Sciatic nerve (tissue), 2 donors: ENCODE measurements around the gene XCR1. TPM values are rescaled to one million over a fixed set of nuclear protein-coding genes. Genes with fewer than 3 reads are reported as not detected.
"Not testable (repeated sequence)": the region's sequence is repeated elsewhere in the genome, so short reads cannot be mapped to it uniquely, and the experiment has no call there.

ENCODE experiments used
- ATAC-seq: fragments of 200-7000 bp; cut with Tn5 transposase; one replicate; pipeline ENCODE4 v1.9.1; 2020; ENCODE audit warnings: mild to moderate bottlenecking, moderate library complexity
- DNase-seq: peaks from one replicate; pipeline ENCODE4 v3.0.0-alpha.2; 2020; ENCODE audit warnings: low spot score
- intact Hi-C: fragments of 100-400 bp; cut with DNase I; formaldehyde crosslinking; loops from one replicate; pipeline ENCODE4 v1.14.2; 2022
- total RNA-seq: library from RNA; stranded (reverse); fragmentation: NEBNext Ultra II Directional; extraction: Animal tissue kit (Norgen Biotek cat#: 25700); gene quantifications from one replicate; pipeline ENCODE4 v1.2.1, GENCODE V29; 2021
- donor health status: DM: no; HTN: no; CAD: no.
- donor health status: DM: no; HTN: no; CAD: no.

The XCR1 gene
- total RNA-seq, 1 donor from 2014 or later, result 0.27 TPM

GRCh38 chr3:46012246-46012645 lies 15.0 kb downstream of the XCR1 start:
- intact Hi-C loops, result no loop called here
- no peak for ATAC-seq

GRCh38 chr3:46010519-46011113 lies 16.7 kb downstream of the XCR1 start:
- ATAC-seq (no peak), DNase-seq (no peak)
- intact Hi-C loops, result no loop called here

More at GRCh38 chr3:46012246-46012645, 15.0 kb downstream of the XCR1 start:
- DNase-seq, result no peak

- intact Hi-C loops, result no loop called here
These were observed 19.2 kb downstream of the XCR1 start for GRCh38 chr3:46008058-46008457.

GRCh38 chr3:46007280-46007679 lies 20.0 kb downstream of the XCR1 start:
- intact Hi-C loops, result no loop called here
- DNase-seq (no peak), ATAC-seq (no peak)

More at GRCh38 chr3:46008058-46008457, 19.2 kb downstream of the XCR1 start:
- no peak for DNase-seq
- ATAC-seq, result no peak

- no peak for DNase-seq
- intact Hi-C loops, result no loop called here
- peak; percentile 95 for ATAC-seq
These were observed 20.8 kb downstream of the XCR1 start for GRCh38 chr3:46006238-46007032.

GRCh38 chr3:46003706-46004105 lies 23.6 kb downstream of the XCR1 start:
- ATAC-seq, intact Hi-C loops, DNase-seq: not testable (repeated sequence)

- ATAC-seq, result no peak
- DNase-seq, result no peak
- intact Hi-C loops, result no loop called here
These were observed 26.1 kb downstream of the XCR1 start for GRCh38 chr3:46001178-46001577.

- intact Hi-C loops, result no loop called here
- ATAC-seq (no peak), DNase-seq (no peak)
These were observed 29.3 kb downstream of the XCR1 start for GRCh38 chr3:45997942-45998341.

GRCh38 chr3:45997499-45997898 lies 29.8 kb downstream of the XCR1 start:
- DNase-seq, ATAC-seq, intact Hi-C loops: not testable (repeated sequence)

GRCh38 chr3:45995236-45996192 lies 31.8 kb downstream of the XCR1 start, which contains the start of gene FYCO1:
Gene FYCO1, minus strand, starts transcription at chr3:45995824. Its CDS starts 10,914 bp downstream, at chr3:45984910.
- intact Hi-C loops, result no loop called here
- DNase-seq (peak; percentile 95), ATAC-seq (peak; percentile 98)

- ATAC-seq (peak; percentile 49), DNase-seq (no peak)
- intact Hi-C loops, result no loop called here
These were observed 32.7 kb downstream of the XCR1 start for GRCh38 chr3:45994419-45995235.

GRCh38 chr3:45993421-45994027 lies 33.8 kb downstream of the XCR1 start:
- DNase-seq (no peak), ATAC-seq (no peak)
- intact Hi-C loops, result no loop called here

- ATAC-seq, result no peak
- DNase-seq, result no peak
- intact Hi-C loops, result no loop called here
These were observed 34.5 kb downstream of the XCR1 start for GRCh38 chr3:45992821-45993221.

- DNase-seq (no peak), ATAC-seq (no peak)
- intact Hi-C loops, result no loop called here
These were observed 35.1 kb downstream of the XCR1 start for GRCh38 chr3:45992133-45992729.

GRCh38 chr3:45991341-45991740 lies 35.9 kb downstream of the XCR1 start:
- ATAC-seq (no peak), DNase-seq (no peak)
- intact Hi-C loops, result no loop called here

GRCh38 chr3:45990181-45990580 lies 37.1 kb downstream of the XCR1 start:
- ATAC-seq (no peak), DNase-seq (no peak)
- intact Hi-C loops, result no loop called here

GRCh38 chr3:45988804-45989203 lies 38.5 kb downstream of the XCR1 start:
- ATAC-seq (no peak), DNase-seq (no peak)
- intact Hi-C loops, result no loop called here

GRCh38 chr3:45988362-45988761 lies 38.9 kb downstream of the XCR1 start:
- intact Hi-C loops, result no loop called here
- DNase-seq (no peak), ATAC-seq (no peak)
